ENCODE results near the gene MRPL40.
"Not testable (repeated sequence)": the region's sequence is repeated elsewhere in the genome, so short reads cannot be mapped to it uniquely, and the experiment has no call there.

Gene MRPL40

DNA sequence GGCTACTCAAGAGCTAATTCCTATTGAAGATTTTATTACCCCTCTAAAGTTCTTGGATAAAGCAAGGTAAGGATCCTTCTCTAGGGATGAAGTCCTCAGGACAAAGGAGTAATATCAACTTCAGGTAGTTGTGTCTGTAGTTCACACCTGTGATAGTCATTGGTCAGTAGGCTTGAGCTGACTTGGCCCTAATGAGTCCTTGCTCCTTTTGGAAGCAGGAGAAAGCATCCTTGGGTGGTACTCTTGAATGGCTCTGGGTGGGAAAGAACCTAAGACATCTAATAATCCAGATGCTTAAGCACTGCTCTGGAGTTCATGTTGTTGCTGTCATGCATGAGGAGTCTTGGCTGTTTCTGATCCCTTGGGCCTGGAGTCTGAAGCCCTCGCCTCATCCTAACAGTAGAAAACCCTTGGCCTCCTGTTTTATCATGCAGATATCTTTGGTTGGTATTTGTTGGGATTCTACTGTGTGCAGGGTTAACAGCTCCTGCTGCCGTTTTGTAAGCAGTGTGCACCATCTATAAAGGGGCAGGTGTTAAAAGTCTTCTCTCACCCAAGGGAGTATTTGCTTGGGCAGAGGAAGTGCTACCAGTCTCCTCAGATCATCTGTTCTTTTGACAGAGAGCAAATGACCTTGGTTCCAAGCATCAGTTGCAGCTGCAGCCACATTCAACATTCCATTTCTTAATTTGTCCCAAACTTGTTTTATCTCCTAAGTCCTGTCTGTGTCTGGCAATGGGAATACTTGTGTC, 2.7 kb downstream of the MRPL40 start:
- H3K36me3 ChIP-seq: peaks cover 40% of the 10 kb centered on the region
- H3K9me3 ChIP-seq: no peaks in the 10 kb centered on the region
- no peaks in the 10 kb centered on the region for H3K27me3 ChIP-seq
- H4K20me1 ChIP-seq: peaks cover 27% of the 10 kb centered on the region
- H3K27ac ChIP-seq: peak overlapping the region; percentile 4
- H3K9ac ChIP-seq: no peak overlapping the region
- peak overlapping the region; percentile 85 for H3K4me2 ChIP-seq
- H3K4me3 ChIP-seq: no peak overlapping the region
- TF ChIP-seq Cebpa-rat (IDR thresholded peaks at IDR 0.05): no peak
- peaks cover 53% of the 10 kb centered on the region for H3K4me1 ChIP-seq

DNA sequence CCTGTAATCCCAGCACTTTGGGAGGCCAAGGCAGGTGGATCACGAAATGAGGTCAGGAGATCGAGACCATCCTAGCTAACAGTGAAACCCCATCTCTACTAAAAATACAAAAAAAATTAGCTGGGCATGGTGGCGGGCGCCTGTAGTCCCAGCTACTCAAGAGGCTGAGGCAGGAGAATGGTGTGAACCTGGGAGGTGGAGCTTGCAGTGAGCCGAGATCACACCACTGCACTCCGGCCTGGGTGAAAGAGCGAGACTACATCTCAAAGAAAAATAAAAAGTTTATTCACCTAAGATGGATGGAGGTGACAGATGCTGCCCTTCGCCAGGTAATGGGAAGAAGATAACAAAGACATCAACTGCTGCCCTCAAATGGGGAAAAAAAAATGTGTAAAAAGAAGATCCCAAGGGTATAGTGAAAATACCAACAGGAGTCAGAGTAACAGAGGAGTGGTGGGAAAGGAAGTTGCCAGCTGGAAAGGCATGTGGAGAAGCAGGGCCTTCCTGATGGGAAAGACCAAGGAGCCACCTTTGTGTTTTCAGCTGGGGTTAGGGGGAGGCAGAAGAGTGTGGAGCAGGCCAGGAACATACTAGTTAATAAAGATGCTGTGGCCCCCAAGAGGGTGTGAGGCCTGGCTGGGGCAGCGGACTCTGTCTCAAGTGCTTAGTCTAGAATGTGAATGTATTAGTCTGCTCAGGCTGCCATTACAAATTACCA, 4.3 kb downstream of the MRPL40 start:
- Histone ChIP-seq H3K4me2 (peak overlapping the region; percentile 85), H3K4me1 (peaks cover 45% of the 10 kb centered on the region), H4K20me1 (peaks cover 30% of the 10 kb centered on the region; the same call in 1 of the 2 replicates), H3K36me3 (peaks cover 56% of the 10 kb centered on the region)
- not testable (repeated sequence) for H3K9me3 ChIP-seq, H3K4me3 ChIP-seq, H3K9ac ChIP-seq, H3K27me3 ChIP-seq, H3K27ac ChIP-seq

DNA sequence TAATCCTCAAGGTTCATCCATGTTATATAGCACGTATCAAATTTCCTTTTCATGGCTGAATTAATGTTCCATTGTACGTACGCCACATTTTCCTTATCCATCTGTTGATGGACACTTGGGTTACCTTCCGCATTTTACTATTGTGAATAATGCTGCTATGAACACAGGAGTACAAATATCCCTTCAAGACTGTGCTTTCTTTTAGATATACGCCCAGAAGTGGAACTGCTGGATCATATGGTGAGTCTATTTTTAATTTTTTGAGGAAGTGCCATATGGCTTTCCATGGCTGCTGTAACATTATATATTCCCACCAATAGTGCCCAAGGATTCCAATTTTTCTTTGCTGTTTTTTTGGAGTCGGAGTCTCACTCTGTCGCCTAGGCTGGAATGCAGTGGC, 6.0 kb downstream of the MRPL40 start:
- no peak for TF ChIP-seq Cebpa-rat (IDR thresholded peaks at IDR 0.05)
- Histone ChIP-seq H3K4me3 (no peak overlapping the region), H4K20me1 (peaks cover 46% of the 10 kb centered on the region), H3K27ac (no peak overlapping the region), H3K36me3 (peaks cover 73% of the 10 kb centered on the region), H3K4me1 (peaks cover 38% of the 10 kb centered on the region), H3K4me2 (no peak overlapping the region), H3K9me3 (no peaks in the 10 kb centered on the region), H3K9ac (no peak overlapping the region), H3K27me3 (no peaks in the 10 kb centered on the region)

DNA sequence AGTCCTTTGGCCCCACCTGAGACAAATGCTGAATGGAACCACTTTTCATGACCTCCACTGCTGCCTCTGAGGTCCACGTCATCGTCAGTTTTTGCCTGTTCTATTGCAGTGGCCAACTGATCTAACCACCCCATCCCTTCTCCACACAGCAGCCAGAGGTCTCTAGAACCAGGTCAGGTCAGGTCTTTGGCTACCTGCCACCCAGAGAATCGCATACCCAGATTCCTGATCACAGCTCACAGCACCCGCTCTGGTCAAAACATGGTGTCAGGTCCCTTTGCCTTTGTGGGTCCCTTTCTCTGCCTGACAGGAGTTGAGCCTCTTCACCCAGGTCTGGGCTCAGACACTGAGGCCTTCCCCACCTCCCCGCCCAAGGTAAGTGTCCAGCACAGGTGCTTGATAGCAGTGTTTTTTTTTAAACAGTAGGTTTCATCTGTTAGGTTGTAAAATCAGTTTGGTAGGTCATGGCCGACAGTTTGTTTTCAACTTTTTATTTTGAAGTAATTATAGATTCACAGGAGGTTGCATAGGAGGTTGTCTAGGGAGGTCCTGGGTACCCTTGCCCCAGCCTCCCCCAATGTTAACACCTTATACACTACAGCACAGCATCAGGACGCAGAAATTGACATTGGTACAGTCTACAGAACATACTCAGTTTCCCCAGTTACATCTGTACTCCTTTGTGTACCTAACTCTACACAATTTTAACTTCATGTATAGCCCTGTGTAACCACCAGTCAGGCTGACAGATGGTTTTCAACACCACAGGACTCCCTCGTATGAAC, 8.3 kb downstream of the MRPL40 start:
- Histone ChIP-seq H3K9me3 (no peaks in the 10 kb centered on the region), H3K27ac (no peak overlapping the region), H3K4me1 (peaks cover 19% of the 10 kb centered on the region), H3K36me3 (peaks cover 92% of the 10 kb centered on the region), H3K4me2 (no peak overlapping the region), H3K9ac (no peak overlapping the region), H3K4me3 (no peak overlapping the region), H3K27me3 (no peaks in the 10 kb centered on the region), H4K20me1 (peaks cover 66% of the 10 kb centered on the region)
- no peak for TF ChIP-seq Cebpa-rat (IDR thresholded peaks at IDR 0.05)

DNA sequence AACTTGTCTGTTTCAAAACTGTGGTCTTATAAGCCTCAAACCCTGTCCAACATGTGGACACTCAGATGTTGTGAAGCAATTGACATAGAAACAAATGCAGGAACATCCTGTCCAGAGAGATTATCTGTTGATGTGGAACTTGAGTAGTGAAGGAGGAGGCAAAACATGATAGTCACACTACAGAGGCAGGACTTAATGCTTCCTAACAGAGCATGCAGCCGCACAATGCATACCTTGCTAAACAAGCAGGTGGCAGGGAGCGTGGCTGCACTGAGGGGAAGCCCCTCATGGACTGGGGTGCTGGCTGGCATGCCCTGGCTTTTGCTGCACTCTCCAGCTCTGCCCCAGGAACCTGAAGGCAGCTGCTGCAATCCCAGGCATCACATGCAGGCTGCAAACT, 9.8 kb downstream of the MRPL40 start:
- Histone ChIP-seq H3K36me3 (peaks cover 82% of the 10 kb centered on the region), H3K4me2 (no peak overlapping the region), H3K4me3 (no peak overlapping the region), H4K20me1 (peaks cover 69% of the 10 kb centered on the region), H3K27me3 (no peaks in the 10 kb centered on the region), H3K9me3 (no peaks in the 10 kb centered on the region), H3K27ac (no peak overlapping the region), H3K4me1 (peaks cover 17% of the 10 kb centered on the region), H3K9ac (no peak overlapping the region)
- TF ChIP-seq Cebpa-rat (IDR thresholded peaks at IDR 0.05): no peak

DNA sequence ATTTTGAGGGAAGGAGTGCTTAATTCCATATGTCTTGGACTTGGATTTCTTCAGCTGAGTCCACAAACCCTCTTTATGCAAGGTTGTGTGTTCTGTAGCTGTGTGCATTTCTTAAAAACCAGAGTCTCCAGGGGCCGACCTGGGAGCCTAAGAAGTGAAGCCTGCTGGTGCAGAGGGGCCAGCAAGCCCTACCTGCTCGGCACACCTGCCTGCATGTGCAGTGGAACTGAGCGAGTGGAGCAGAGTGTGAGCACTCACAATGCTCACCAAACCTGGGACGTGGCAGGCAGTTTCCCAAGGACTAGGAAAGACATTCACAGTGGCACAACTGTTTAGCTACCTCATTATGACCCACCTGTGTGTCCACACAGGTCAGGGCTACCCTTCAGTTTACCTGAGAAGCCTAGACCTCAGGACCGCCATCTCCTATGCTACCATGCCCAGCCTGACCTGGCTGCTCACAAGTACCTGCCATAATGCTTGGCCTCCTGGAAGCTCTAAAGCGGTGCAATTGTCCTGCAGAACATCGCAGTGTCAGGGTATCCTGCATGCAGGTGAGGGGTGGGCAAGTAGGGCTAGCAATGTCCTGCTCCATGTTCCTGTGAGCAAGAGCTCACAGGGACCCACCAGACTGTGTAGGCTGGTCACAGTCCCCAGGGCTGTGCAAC, 11.3 kb downstream of the MRPL40 start:
- Histone ChIP-seq H3K27ac (no peak overlapping the region), H3K27me3 (no peaks in the 10 kb centered on the region), H3K4me3 (no peak overlapping the region), H3K4me1 (peaks cover 24% of the 10 kb centered on the region), H3K36me3 (peaks cover 70% of the 10 kb centered on the region), H4K20me1 (peaks cover 69% of the 10 kb centered on the region), H3K9ac (no peak overlapping the region), H3K4me2 (no peak overlapping the region), H3K9me3 (no peaks in the 10 kb centered on the region)
- TF ChIP-seq Cebpa-rat (IDR thresholded peaks at IDR 0.05): no peak

DNA sequence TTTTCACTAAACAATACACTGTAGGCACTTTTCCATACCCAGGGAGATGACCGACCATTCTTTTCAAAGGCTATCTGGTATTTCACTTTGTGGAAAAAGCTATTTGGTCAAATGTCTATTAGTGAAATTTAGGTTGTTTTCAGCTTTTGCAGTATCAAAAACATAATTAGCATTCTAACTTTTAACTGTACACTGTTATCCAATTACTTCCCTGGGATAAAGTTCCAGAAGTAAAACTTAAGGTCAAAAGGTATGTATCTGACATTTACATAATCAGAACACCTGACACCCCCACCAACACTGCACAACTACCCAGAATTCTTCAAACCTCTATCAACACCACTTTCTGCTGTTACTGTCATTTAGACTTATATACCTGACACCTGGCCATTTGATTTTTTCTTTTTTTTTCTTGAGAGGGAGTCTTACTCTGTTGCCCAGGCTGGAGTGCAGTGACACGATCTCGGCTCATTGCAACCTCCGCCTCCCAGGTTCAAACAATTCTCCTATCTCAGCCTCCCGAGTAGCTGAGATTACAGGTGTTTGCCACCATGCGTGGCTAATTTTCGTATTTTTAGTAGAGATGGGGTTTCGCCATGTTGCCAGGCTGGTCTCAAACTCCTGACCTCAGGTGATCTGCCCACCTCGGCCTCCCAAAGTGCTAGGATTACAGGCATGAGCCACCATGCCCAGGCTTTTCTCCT, 13.1 kb downstream of the MRPL40 start:
- H4K20me1 ChIP-seq: peaks cover 66% of the 10 kb centered on the region
- H3K27ac ChIP-seq, H3K9me3 ChIP-seq, H3K9ac ChIP-seq, H3K27me3 ChIP-seq, H3K4me3 ChIP-seq: not testable (repeated sequence)
- H3K36me3 ChIP-seq: peaks cover 71% of the 10 kb centered on the region
- H3K4me1 ChIP-seq: peaks cover 30% of the 10 kb centered on the region
- peak overlapping the region; percentile 95 for H3K4me2 ChIP-seq

DNA sequence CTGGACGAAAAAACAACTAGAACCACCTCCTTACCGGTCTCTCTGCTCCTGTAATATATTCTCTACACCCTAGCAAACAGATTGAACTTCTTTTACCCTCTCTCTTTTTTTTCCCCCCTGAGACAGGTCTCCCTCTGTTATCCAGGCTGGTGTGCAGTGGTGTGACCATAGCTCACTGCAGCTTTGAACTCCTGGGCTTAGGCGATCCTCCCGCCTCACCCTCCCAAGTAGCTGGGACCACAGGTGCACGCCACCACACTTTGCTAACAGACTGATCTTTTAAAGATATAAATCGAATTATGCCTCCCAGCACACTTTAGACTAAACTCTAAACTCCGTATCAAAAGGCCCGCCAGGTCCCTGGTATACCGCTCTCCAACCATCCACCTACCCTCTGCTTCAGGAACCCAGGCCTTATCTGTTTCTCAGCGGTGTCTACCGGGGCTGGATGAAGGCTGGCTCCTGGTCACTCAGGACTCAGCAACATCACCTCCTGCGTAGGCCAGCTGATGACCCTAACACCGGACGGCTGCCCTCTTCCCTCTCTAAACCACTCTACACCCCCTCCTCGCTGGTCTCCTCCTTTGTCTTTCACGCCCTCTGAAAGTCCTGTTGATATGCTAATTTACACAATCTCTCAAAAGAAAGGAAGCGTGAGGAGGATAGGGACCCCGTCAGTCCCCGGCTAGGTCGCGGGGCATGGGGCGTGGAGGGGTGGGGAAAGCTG, 14.4 kb downstream of the MRPL40 start:
- H3K4me2 ChIP-seq: peak overlapping the region; percentile 95
- TF ChIP-seq Cebpa-rat (IDR thresholded peaks at IDR 0.05): no peak
- H3K4me3 ChIP-seq: peak overlapping the region; percentile 98
- H3K36me3 ChIP-seq: peaks cover 71% of the 10 kb centered on the region
- peak overlapping the region; percentile 96 for H3K27ac ChIP-seq
- H4K20me1 ChIP-seq: peaks cover 53% of the 10 kb centered on the region
- H3K4me1 ChIP-seq: peaks cover 30% of the 10 kb centered on the region
- no peaks in the 10 kb centered on the region for H3K27me3 ChIP-seq
- H3K9ac ChIP-seq: peak overlapping the region; percentile 97
- no peaks in the 10 kb centered on the region for H3K9me3 ChIP-seq

All from BLaER1 (cell line).